GM23338 (cell line): Measurements from ENCODE around the gene DTD1.

Source experiments
- CREB1 ChIP-seq: fragments of 250-450 bp; sonication (Bioruptor Pico); IDR thresholded peaks from 2 replicates; pipeline ENCODE4 v1.5.0; 2020; ENCODE audit warnings: low read depth, mild to moderate bottlenecking, moderate library complexity
- EZH2 ChIP-seq: fragments of 200-600 bp; sonication (generic); IDR thresholded peaks from one replicate; pipeline ENCODE4 v1.8.0; 2017; ENCODE audit warnings: antibody characterized with exemption, mild to moderate bottlenecking, low read depth; ENCODE audit not compliant: unreplicated experiment
- EZH2phosphoT487 ChIP-seq: fragments of 200-600 bp; sonication (generic); IDR thresholded peaks from one replicate; pipeline ENCODE4 v1.8.1; 2018; ENCODE audit warnings: antibody characterized with exemption; ENCODE audit not compliant: unreplicated experiment
- JUNB ChIP-seq: IDR thresholded peaks from one replicate; pipeline ENCODE4 v1.6.1; 2016; ENCODE audit warnings: antibody characterized with exemption; ENCODE audit not compliant: unreplicated experiment
- POLR2AphosphoS5 ChIP-seq: IDR thresholded peaks from 2 replicates; pipeline ENCODE4 v1.6.1; 2016; ENCODE audit warnings: antibody characterized with exemption, low read depth
- STAT1 ChIP-seq: IDR thresholded peaks from one replicate; pipeline ENCODE4 v1.6.1; 2016; ENCODE audit warnings: antibody characterized with exemption; ENCODE audit not compliant: unreplicated experiment
- ZNF114 ChIP-seq: fragments of 250-450 bp; sonication (Bioruptor Pico); IDR thresholded peaks from 2 replicates; pipeline ENCODE4 v1.5.0; 2020; ENCODE audit warnings: mild to moderate bottlenecking, moderate library complexity
- ZNF331 ChIP-seq: fragments of 250-450 bp; sonication (Bioruptor Pico); IDR thresholded peaks from 2 replicates; pipeline ENCODE4 v1.5.0; 2020; ENCODE audit warnings: low read depth, mild to moderate bottlenecking, moderate library complexity
- TF ChIP-seq, protein P1 (sequence below), 2 experiments: fragments of 200-600 bp in 1 of 2; sonication (generic) in 1 of 2; conservative IDR thresholded peaks; 2 replicates each; pipeline versions ENCODE4 v1.5.1 to v1.6.1; 2016 to 2017; ENCODE audit warnings: antibody characterized with exemption in 2 of 2, low read depth in 2 of 2, mild to moderate bottlenecking in 2 of 2, moderate library complexity in 1 of 2
- TF ChIP-seq, protein P2 (sequence below): IDR thresholded peaks from one replicate; pipeline ENCODE4 v1.6.1; 2018; ENCODE audit warnings: antibody characterized with exemption; ENCODE audit not compliant: unreplicated experiment
- TF ChIP-seq, protein P3 (sequence below): fragments of 250-450 bp; sonication (Bioruptor Pico); IDR thresholded peaks from 2 replicates; pipeline ENCODE4 v1.5.0; 2020; ENCODE audit warnings: mild to moderate bottlenecking, moderate library complexity

DNA sequence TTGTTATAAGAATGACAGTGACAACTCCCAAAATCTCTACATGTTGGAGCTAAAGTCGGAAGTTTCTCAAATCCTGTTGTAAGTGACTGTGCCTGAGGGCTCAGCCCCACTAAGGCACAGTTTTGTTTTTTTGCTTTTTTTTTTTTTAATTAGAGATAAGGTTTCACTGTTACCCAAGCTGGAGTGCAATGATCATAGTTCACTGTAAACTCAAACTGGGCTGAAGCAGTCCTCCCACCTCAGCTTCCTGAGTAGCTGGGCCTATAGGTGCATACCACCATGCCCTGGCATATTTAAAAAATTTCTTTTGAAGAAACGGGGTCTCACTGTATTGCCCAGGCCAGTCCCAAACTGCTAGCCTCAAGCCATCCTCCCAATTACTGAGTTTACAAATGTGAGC, 96.9 kb downstream of the DTD1 start:
- TF ChIP-seq, protein P1, sequence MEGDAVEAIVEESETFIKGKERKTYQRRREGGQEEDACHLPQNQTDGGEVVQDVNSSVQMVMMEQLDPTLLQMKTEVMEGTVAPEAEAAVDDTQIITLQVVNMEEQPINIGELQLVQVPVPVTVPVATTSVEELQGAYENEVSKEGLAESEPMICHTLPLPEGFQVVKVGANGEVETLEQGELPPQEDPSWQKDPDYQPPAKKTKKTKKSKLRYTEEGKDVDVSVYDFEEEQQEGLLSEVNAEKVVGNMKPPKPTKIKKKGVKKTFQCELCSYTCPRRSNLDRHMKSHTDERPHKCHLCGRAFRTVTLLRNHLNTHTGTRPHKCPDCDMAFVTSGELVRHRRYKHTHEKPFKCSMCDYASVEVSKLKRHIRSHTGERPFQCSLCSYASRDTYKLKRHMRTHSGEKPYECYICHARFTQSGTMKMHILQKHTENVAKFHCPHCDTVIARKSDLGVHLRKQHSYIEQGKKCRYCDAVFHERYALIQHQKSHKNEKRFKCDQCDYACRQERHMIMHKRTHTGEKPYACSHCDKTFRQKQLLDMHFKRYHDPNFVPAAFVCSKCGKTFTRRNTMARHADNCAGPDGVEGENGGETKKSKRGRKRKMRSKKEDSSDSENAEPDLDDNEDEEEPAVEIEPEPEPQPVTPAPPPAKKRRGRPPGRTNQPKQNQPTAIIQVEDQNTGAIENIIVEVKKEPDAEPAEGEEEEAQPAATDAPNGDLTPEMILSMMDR (conservative IDR thresholded peaks at IDR 0.05; ENCODE audit: low read depth in 2 of 2) = no peak
- TF ChIP-seq ZNF331 (no peak), POLR2AphosphoS5 (no peak), EZH2 (no peak), EZH2phosphoT487 (no peak), CREB1 (CRISPR knock-in tag) (no peak), JUNB (no peak), STAT1 (no peak), ZNF114 (no peak)
- TF ChIP-seq, protein P2, sequence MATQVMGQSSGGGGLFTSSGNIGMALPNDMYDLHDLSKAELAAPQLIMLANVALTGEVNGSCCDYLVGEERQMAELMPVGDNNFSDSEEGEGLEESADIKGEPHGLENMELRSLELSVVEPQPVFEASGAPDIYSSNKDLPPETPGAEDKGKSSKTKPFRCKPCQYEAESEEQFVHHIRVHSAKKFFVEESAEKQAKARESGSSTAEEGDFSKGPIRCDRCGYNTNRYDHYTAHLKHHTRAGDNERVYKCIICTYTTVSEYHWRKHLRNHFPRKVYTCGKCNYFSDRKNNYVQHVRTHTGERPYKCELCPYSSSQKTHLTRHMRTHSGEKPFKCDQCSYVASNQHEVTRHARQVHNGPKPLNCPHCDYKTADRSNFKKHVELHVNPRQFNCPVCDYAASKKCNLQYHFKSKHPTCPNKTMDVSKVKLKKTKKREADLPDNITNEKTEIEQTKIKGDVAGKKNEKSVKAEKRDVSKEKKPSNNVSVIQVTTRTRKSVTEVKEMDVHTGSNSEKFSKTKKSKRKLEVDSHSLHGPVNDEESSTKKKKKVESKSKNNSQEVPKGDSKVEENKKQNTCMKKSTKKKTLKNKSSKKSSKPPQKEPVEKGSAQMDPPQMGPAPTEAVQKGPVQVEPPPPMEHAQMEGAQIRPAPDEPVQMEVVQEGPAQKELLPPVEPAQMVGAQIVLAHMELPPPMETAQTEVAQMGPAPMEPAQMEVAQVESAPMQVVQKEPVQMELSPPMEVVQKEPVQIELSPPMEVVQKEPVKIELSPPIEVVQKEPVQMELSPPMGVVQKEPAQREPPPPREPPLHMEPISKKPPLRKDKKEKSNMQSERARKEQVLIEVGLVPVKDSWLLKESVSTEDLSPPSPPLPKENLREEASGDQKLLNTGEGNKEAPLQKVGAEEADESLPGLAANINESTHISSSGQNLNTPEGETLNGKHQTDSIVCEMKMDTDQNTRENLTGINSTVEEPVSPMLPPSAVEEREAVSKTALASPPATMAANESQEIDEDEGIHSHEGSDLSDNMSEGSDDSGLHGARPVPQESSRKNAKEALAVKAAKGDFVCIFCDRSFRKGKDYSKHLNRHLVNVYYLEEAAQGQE = no peak
- TF ChIP-seq, protein P3, sequence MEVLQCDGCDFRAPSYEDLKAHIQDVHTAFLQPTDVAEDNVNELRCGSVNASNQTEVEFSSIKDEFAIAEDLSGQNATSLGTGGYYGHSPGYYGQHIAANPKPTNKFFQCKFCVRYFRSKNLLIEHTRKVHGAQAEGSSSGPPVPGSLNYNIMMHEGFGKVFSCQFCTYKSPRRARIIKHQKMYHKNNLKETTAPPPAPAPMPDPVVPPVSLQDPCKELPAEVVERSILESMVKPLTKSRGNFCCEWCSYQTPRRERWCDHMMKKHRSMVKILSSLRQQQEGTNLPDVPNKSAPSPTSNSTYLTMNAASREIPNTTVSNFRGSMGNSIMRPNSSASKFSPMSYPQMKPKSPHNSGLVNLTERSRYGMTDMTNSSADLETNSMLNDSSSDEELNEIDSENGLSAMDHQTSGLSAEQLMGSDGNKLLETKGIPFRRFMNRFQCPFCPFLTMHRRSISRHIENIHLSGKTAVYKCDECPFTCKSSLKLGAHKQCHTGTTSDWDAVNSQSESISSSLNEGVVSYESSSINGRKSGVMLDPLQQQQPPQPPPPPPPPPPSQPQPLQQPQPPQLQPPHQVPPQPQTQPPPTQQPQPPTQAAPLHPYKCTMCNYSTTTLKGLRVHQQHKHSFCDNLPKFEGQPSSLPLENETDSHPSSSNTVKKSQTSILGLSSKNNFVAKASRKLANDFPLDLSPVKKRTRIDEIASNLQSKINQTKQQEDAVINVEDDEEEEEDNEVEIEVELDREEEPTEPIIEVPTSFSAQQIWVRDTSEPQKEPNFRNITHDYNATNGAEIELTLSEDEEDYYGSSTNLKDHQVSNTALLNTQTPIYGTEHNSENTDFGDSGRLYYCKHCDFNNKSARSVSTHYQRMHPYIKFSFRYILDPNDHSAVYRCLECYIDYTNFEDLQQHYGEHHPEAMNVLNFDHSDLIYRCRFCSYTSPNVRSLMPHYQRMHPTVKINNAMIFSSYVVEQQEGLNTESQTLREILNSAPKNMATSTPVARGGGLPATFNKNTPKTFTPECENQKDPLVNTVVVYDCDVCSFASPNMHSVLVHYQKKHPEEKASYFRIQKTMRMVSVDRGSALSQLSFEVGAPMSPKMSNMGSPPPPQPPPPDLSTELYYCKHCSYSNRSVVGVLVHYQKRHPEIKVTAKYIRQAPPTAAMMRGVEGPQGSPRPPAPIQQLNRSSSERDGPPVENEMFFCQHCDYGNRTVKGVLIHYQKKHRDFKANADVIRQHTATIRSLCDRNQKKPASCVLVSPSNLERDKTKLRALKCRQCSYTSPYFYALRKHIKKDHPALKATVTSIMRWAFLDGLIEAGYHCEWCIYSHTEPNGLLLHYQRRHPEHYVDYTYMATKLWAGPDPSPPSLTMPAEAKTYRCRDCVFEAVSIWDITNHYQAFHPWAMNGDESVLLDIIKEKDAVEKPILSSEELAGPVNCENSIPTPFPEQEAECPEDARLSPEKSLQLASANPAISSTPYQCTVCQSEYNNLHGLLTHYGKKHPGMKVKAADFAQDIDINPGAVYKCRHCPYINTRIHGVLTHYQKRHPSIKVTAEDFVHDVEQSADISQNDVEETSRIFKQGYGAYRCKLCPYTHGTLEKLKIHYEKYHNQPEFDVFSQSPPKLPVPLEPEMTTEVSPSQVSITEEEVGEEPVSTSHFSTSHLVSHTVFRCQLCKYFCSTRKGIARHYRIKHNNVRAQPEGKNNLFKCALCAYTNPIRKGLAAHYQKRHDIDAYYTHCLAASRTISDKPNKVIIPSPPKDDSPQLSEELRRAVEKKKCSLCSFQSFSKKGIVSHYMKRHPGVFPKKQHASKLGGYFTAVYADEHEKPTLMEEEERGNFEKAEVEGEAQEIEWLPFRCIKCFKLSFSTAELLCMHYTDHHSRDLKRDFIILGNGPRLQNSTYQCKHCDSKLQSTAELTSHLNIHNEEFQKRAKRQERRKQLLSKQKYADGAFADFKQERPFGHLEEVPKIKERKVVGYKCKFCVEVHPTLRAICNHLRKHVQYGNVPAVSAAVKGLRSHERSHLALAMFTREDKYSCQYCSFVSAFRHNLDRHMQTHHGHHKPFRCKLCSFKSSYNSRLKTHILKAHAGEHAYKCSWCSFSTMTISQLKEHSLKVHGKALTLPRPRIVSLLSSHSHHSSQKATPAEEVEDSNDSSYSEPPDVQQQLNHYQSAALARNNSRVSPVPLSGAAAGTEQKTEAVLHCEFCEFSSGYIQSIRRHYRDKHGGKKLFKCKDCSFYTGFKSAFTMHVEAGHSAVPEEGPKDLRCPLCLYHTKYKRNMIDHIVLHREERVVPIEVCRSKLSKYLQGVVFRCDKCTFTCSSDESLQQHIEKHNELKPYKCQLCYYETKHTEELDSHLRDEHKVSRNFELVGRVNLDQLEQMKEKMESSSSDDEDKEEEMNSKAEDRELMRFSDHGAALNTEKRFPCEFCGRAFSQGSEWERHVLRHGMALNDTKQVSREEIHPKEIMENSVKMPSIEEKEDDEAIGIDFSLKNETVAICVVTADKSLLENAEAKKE (CRISPR knock-in tag) = no peak
